SK-N-SH treated with all-trans-retinoic acid at 6 μM for 48 hours (cell line): Measurements from ENCODE around the gene ADAMTSL1.

ENCODE experiments used
- ATAC-seq: fragments of 200-7000 bp; cut with Tn5 transposase; 3 replicates; pipeline ENCODE4 v1.9.1; 2020; ENCODE audit warnings: mild to moderate bottlenecking, moderate library complexity
- ARNTL ChIP-seq: fragments of 450-650 bp; formaldehyde crosslinking; IDR thresholded peaks from 2 replicates; pipeline ENCODE4 v1.5.0; 2020; ENCODE audit warnings: low read depth, mild to moderate bottlenecking, moderate library complexity, borderline replicate concordance
- BACH2 ChIP-seq: fragments of 250-450 bp; sonication (Bioruptor Pico); IDR thresholded peaks from 2 replicates; pipeline ENCODE4 v1.9.0; 2021; ENCODE audit warnings: mild to moderate bottlenecking, borderline replicate concordance
- CSDC2 ChIP-seq: fragments of 250-450 bp; sonication (Bioruptor Pico); IDR thresholded peaks from 2 replicates; pipeline ENCODE4 v1.5.0; 2020; ENCODE audit warnings: mild to moderate bottlenecking, moderate library complexity
- ESRRG ChIP-seq: fragments of 250-450 bp; sonication (Bioruptor Pico); IDR thresholded peaks from 2 replicates; pipeline ENCODE4 v1.6.1; 2021; ENCODE audit warnings: mild to moderate bottlenecking
- GLIS3 ChIP-seq: fragments of 250-450 bp; sonication (Bioruptor Pico); IDR thresholded peaks from 2 replicates; pipeline ENCODE4 v1.5.0; 2020; ENCODE audit warnings: mild to moderate bottlenecking, moderate library complexity
- ISL1 ChIP-seq: fragments of 250-450 bp; sonication (Bioruptor Pico); IDR thresholded peaks from 2 replicates; pipeline ENCODE4 v2.1.2; 2022; ENCODE audit warnings: mild to moderate bottlenecking, moderate library complexity
- OSR1 ChIP-seq: fragments of 250-450 bp; sonication (Bioruptor Pico); IDR thresholded peaks from 2 replicates; pipeline ENCODE4 v1.8.0; 2022; ENCODE audit warnings: moderate library complexity, mild to moderate bottlenecking, inconsistent platforms
- PPARA ChIP-seq: fragments of 250-450 bp; sonication (Bioruptor Pico); IDR thresholded peaks from 2 replicates; pipeline ENCODE4 v1.5.0; 2020; ENCODE audit warnings: mild to moderate bottlenecking, borderline replicate concordance
- RARB ChIP-seq: fragments of 250-450 bp; sonication (Bioruptor Pico); IDR thresholded peaks from 2 replicates; pipeline ENCODE4 v1.8.0; 2021; ENCODE audit warnings: mild to moderate bottlenecking, moderate library complexity
- SNAI2 ChIP-seq: fragments of 250-450 bp; sonication (Bioruptor Pico); IDR thresholded peaks from 2 replicates; pipeline ENCODE4 v1.5.0; 2020; ENCODE audit warnings: mild to moderate bottlenecking, moderate library complexity
- TCF4 ChIP-seq: fragments of 250-450 bp; sonication (Bioruptor Pico); IDR thresholded peaks from 2 replicates; pipeline ENCODE4 v1.8.0; 2021; ENCODE audit warnings: mild to moderate bottlenecking, moderate library complexity, borderline replicate concordance
- TOX ChIP-seq: fragments of 250-450 bp; sonication (Bioruptor Pico); IDR thresholded peaks from 2 replicates; pipeline ENCODE4 v1.8.0; 2021; ENCODE audit warnings: mild to moderate bottlenecking, moderate library complexity, borderline replicate concordance
- ZC3H10 ChIP-seq: fragments of 250-450 bp; sonication (Bioruptor Pico); IDR thresholded peaks from 2 replicates; pipeline ENCODE4 v1.5.1; 2021; ENCODE audit warnings: mild to moderate bottlenecking, moderate library complexity
- ZFP3 ChIP-seq: fragments of 250-450 bp; sonication (Bioruptor Pico); IDR thresholded peaks from 2 replicates; pipeline ENCODE4 v1.5.0; 2020; ENCODE audit warnings: mild to moderate bottlenecking, moderate library complexity
- ZFP30 ChIP-seq: fragments of 450-650 bp; formaldehyde crosslinking; IDR thresholded peaks from 2 replicates; pipeline ENCODE4 v1.5.0; 2022; ENCODE audit warnings: mild to moderate bottlenecking, moderate library complexity
- ZNF565 ChIP-seq: fragments of 450-650 bp; formaldehyde crosslinking; conservative IDR thresholded peaks from 2 replicates; pipeline ENCODE4 v1.5.0; 2020; ENCODE audit warnings: low read depth, mild to moderate bottlenecking, moderate library complexity
- ZNF70 ChIP-seq: fragments of 450-650 bp; formaldehyde crosslinking; IDR thresholded peaks from 2 replicates; pipeline ENCODE4 v1.5.0; 2020; ENCODE audit warnings: mild to moderate bottlenecking, moderate library complexity
- ZNF8 ChIP-seq: fragments of 450-650 bp; formaldehyde crosslinking; IDR thresholded peaks from 2 replicates; pipeline ENCODE4 v1.5.0; 2020; ENCODE audit warnings: mild to moderate bottlenecking, moderate library complexity
- TF ChIP-seq, protein P1 (sequence below): fragments of 250-450 bp; sonication (Bioruptor Pico); IDR thresholded peaks from 2 replicates; pipeline ENCODE4 v1.8.0; 2021; ENCODE audit warnings: low read depth, mild to moderate bottlenecking, moderate library complexity, borderline replicate concordance
- TF ChIP-seq, protein P2 (sequence below): fragments of 250-450 bp; sonication (Bioruptor Pico); IDR thresholded peaks from 2 replicates; pipeline ENCODE4 v1.5.1; 2020; ENCODE audit warnings: low read depth, mild to moderate bottlenecking, moderate library complexity
- TF ChIP-seq, protein P3 (sequence below): fragments of 250-450 bp; sonication (Bioruptor Pico); IDR thresholded peaks from 2 replicates; pipeline ENCODE4 v1.5.1; 2021; ENCODE audit warnings: mild to moderate bottlenecking, moderate library complexity

Gene ADAMTSL1

GRCh38 chr9:18941060-18941740 is 467.2 kb downstream of the ADAMTSL1 start (continued):
- no peak for TF ChIP-seq ZNF8 (CRISPR knock-in tag)
- TF ChIP-seq, protein P1, sequence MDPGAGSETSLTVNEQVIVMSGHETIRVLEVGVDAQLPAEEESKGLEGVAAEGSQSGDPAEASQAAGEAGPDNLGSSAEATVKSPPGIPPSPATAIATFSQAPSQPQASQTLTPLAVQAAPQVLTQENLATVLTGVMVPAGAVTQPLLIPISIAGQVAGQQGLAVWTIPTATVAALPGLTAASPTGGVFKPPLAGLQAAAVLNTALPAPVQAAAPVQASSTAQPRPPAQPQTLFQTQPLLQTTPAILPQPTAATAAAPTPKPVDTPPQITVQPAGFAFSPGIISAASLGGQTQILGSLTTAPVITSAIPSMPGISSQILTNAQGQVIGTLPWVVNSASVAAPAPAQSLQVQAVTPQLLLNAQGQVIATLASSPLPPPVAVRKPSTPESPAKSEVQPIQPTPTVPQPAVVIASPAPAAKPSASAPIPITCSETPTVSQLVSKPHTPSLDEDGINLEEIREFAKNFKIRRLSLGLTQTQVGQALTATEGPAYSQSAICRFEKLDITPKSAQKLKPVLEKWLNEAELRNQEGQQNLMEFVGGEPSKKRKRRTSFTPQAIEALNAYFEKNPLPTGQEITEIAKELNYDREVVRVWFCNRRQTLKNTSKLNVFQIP (CRISPR knock-in tag): no peak
- TF ChIP-seq, protein P2, sequence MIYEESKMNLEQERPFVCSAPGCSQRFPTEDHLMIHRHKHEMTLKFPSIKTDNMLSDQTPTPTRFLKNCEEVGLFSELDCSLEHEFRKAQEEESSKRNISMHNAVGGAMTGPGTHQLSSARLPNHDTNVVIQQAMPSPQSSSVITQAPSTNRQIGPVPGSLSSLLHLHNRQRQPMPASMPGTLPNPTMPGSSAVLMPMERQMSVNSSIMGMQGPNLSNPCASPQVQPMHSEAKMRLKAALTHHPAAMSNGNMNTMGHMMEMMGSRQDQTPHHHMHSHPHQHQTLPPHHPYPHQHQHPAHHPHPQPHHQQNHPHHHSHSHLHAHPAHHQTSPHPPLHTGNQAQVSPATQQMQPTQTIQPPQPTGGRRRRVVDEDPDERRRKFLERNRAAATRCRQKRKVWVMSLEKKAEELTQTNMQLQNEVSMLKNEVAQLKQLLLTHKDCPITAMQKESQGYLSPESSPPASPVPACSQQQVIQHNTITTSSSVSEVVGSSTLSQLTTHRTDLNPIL: no peak
- TF ChIP-seq ISL1 (CRISPR knock-in tag): no peak
- no peak for TF ChIP-seq TCF4 (CRISPR knock-in tag)
- no peak for TF ChIP-seq ZNF565
- TF ChIP-seq SNAI2 (CRISPR knock-in tag): no peak

DNA sequence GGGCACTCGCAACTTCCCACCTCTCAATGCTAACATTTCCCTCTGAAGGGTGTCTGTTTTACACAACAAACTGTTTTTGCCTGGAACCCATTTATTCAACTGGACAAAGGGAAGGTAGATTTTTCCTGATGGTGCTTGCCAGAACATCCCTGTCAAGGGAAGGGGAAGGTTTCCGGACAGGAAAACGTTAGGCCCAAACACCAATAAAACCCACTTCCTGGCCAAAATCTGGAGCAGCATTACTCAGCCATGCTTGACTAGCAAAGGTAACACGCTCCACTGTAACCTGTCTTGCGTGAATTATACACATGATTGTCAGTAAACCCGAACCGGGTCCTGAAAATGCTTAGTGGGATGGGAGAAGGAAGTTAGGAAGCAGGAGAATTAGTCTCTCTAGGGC is 468.8 kb downstream of the ADAMTSL1 start:
- no peak for ATAC-seq
- no peak for TF ChIP-seq PPARA (CRISPR knock-in tag)
- TF ChIP-seq RARB: no peak
- no peak for TF ChIP-seq ISL1 (CRISPR knock-in tag)
- TF ChIP-seq ZC3H10 (CRISPR knock-in tag): no peak
- no peak for TF ChIP-seq BACH2
- no peak for TF ChIP-seq ESRRG
- TF ChIP-seq ZNF8 (CRISPR knock-in tag): no peak
- no peak for TF ChIP-seq ZNF565
- TF ChIP-seq, protein P3, sequence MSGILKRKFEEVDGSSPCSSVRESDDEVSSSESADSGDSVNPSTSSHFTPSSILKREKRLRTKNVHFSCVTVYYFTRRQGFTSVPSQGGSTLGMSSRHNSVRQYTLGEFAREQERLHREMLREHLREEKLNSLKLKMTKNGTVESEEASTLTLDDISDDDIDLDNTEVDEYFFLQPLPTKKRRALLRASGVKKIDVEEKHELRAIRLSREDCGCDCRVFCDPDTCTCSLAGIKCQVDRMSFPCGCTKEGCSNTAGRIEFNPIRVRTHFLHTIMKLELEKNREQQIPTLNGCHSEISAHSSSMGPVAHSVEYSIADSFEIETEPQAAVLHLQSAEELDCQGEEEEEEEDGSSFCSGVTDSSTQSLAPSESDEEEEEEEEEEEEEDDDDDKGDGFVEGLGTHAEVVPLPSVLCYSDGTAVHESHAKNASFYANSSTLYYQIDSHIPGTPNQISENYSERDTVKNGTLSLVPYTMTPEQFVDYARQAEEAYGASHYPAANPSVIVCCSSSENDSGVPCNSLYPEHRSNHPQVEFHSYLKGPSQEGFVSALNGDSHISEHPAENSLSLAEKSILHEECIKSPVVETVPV (CRISPR knock-in tag): no peak
- TF ChIP-seq ZFP3 (CRISPR knock-in tag): no peak
- TF ChIP-seq ARNTL (CRISPR knock-in tag): no peak
- TF ChIP-seq TCF4 (CRISPR knock-in tag): no peak
- TF ChIP-seq, protein P1 (CRISPR knock-in tag): no peak
- no peak for TF ChIP-seq ZFP30 (CRISPR knock-in tag)

- no peak for TF ChIP-seq RARB
- no peak for TF ChIP-seq OSR1
- TF ChIP-seq ZNF8 (CRISPR knock-in tag): no peak
- no peak for TF ChIP-seq GLIS3 (CRISPR knock-in tag)
- ATAC-seq: no peak
These were observed 474.0 kb downstream of the ADAMTSL1 start for GRCh38 chr9:18947892-18948339.

GRCh38 chr9:18951936-18952335 is 478.0 kb downstream of the ADAMTSL1 start:
- no peak for TF ChIP-seq ZNF70 (CRISPR knock-in tag)
- TF ChIP-seq, protein P2: no peak
- no peak for TF ChIP-seq SNAI2 (CRISPR knock-in tag)
- ATAC-seq: no peak

DNA sequence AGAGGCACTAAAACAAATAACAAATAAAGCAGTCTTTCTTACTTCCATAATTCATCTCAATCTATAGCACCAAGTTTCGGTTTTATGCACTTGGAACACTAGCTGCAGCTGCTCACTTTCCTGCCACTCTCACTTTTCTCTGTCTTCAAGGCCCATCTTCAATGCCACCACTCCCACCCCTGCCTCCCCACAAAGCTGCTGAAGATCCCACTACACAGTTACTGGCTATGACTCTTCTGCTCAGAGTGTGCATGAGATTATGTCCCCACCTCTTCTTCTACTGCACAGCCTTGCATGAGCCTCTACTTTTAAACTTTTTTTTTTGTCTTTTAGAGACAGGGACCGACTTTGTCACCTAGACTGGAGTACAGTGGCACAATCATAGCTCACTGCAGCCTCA is 481.7 kb downstream of the ADAMTSL1 start:
- ATAC-seq: no peak

More for the DNA sequence above, 481.7 kb downstream of the ADAMTSL1 start:
- TF ChIP-seq CSDC2: no peak
- TF ChIP-seq ZNF70 (CRISPR knock-in tag): no peak
- no peak for TF ChIP-seq ESRRG
- TF ChIP-seq ZFP3 (CRISPR knock-in tag): no peak
- no peak for TF ChIP-seq PPARA (CRISPR knock-in tag)
- TF ChIP-seq TOX: no peak
- TF ChIP-seq, protein P3 (CRISPR knock-in tag): no peak
- no peak for TF ChIP-seq OSR1
